Bronchial epithelial cell (primary cell): Measurements from ENCODE around the gene NDP. TPM values are rescaled to one million over a fixed set of nuclear protein-coding genes. Genes with fewer than 3 reads are reported as not detected.

ENCODE experiments used
- DNase-seq: peaks from one replicate; pipeline ENCODE4 v3.0.0-alpha.2; 2010; ENCODE audit warnings: low read depth
- FAIRE-seq: peaks from 2 replicates; lab custom pipeline; 2011; peaks lifted over from hg19 to GRCh38; lab: Jason Lieb, UNC
- H3K27me3 ChIP-seq: 2 replicates; pipeline ENCODE4 v1.5.1; 2011; ENCODE audit warnings: low read length; ENCODE audit not compliant: control insufficient read depth, insufficient read depth
- H3K36me3 ChIP-seq: 2 replicates; pipeline ENCODE4 v1.5.1; 2011; ENCODE audit warnings: low read length; ENCODE audit not compliant: control insufficient read depth, insufficient read depth
- H3K4me3 ChIP-seq: 2 replicates; pipeline ENCODE4 v1.5.1; 2011; ENCODE audit warnings: mild to moderate bottlenecking, low read depth, low read length, control low read depth
- CTCF ChIP-seq: IDR thresholded peaks from 2 replicates; pipeline ENCODE4 v1.5.1; 2011; ENCODE audit warnings: mild to moderate bottlenecking, moderate library complexity, low read length, control low read depth, inconsistent platforms; ENCODE audit not compliant: insufficient read depth, severe bottlenecking
- total RNA-seq: library from RNA; depleted of rRNA; stranded (reverse); fragments of >200 nt; gene quantifications from 2 replicates; pipeline ENCODE4 v1.2.1, GENCODE V29; 2014

NDP gene
- total RNA-seq, 1 donor from 2014 or later = not detected

DNA sequence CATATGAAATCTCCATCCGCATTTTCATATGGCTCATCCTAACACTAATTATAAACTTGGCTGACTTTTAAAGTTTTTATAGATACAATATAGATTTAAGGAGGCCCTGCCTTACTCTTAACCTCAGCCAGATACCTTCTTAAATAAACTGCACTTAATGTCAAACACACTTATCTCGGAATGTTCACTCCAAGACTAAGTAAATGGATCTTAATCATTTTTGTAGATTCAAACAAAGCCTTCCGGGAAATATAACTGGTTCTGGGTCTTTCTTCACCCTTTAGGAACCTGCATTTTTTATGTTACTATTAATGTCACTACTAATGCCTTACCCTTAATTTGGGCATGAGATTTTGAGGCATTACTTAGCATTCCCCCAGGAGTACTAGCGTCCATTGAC is 43.7 kb upstream of the NDP start:
- TF ChIP-seq CTCF = no peak
- FAIRE-seq = no peak
- no peak for DNase-seq
- H3K36me3 ChIP-seq = no peaks in the 10 kb centered on the region
- H3K4me3 ChIP-seq = no peak overlapping the region
- H3K27me3 ChIP-seq = no peaks in the 10 kb centered on the region

- H3K4me3 ChIP-seq = no peak overlapping the region
- peak; percentile 12 for TF ChIP-seq CTCF
- DNase-seq = peak; percentile 91
- no peaks in the 10 kb centered on the region for H3K36me3 ChIP-seq
- FAIRE-seq = peak; percentile 92
- no peaks in the 10 kb centered on the region for H3K27me3 ChIP-seq
Observed at GRCh38 chrX:44012484-44013096, 39.4 kb upstream of the NDP start.

DNA sequence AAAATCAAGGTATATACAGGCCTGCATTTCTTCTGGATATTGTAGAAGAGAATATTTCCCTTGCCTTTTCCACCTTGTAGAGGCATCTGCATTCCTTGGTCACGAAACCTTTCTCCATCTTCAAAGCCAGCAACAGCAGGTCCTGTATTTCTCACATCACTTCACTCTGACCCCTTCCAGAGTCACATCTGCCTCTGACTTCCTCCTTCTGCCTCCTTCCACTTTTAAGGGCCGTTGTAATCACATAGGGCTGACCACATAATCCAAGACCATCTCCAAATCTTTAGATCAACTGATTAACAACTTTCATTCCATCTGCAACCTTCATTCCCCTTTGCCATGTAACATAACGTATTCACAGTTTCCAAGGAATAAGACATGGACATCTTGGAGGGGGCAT is 38.3 kb upstream of the NDP start:
- Histone ChIP-seq H3K4me3 (no peak overlapping the region), H3K36me3 (no peaks in the 10 kb centered on the region), H3K27me3 (no peaks in the 10 kb centered on the region)
- no peak for FAIRE-seq
- no peak for TF ChIP-seq CTCF
- DNase-seq = no peak

DNA sequence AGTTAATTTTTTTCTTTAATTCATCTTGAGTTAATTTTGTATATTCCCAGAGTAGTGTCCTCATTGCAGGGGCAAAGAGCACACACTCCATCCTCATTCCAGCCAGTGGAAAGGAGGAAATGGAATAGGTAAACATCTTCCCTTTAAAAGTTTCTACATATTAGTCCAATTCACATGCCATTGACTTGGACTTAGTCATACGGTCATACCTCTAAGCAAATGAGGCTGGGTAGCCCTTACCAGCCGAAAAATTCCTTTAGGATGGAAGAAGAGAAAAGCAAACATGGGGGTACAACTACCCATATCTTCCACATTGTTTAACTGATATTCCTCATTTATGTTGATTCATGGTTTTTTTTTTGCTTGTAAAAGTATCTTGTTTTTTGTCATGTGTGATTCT is 37.4 kb upstream of the NDP start:
- TF ChIP-seq CTCF = no peak
- FAIRE-seq (no peak), DNase-seq (no peak)
- Histone ChIP-seq H3K27me3 (no peaks in the 10 kb centered on the region), H3K36me3 (no peaks in the 10 kb centered on the region), H3K4me3 (no peak overlapping the region)

GRCh38 chrX:44006081-44006480 is 32.9 kb upstream of the NDP start:
- DNase-seq (no peak), FAIRE-seq (no peak)
- Histone ChIP-seq H3K36me3 (no peaks in the 10 kb centered on the region), H3K4me3 (no peak overlapping the region), H3K27me3 (no peaks in the 10 kb centered on the region)
- TF ChIP-seq CTCF = no peak

- Histone ChIP-seq H3K36me3 (no peaks in the 10 kb centered on the region), H3K4me3 (no peak overlapping the region), H3K27me3 (no peaks in the 10 kb centered on the region)
- DNase-seq (peak; percentile 52), FAIRE-seq (no peak)
- no peak for TF ChIP-seq CTCF
Observed at GRCh38 chrX:44003975-44004374, 30.8 kb upstream of the NDP start.
